Measurements from ENCODE around the gene TOM1L2. TPM values are rescaled to one million over a fixed set of nuclear protein-coding genes. Genes with fewer than 3 reads are reported as not detected.

TOM1L2 gene
- total RNA-seq, 1 experiment from 2014 or later: 35.5 TPM

DNA sequence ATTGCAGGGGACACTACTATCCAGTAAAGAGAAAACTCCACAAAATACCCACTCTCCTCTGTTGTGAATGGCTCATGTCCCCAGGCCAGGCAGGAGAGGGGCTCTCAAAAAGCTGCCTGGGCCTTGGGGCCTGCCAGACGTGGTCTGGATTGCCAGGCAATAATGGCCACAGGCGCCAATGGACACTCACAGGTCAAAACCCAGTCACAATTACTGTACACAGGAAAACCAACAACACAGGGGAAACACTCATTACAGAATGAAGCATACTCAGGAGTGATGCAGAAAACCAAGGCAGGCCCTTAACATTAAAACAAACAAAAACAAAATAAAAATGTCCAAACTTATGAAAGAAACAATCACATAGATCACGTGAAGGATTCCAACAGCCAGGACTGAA, 100.3 kb downstream of the TOM1L2 start:
- Mint-ChIP-seq H3K4me3 (ENCODE audit: unreplicated experiment) (no peak overlapping the region), H3K27me3 (ENCODE audit: insufficient read depth, unreplicated experiment) (no peaks in the 10 kb centered on the region), H3K9me3 (ENCODE audit: unreplicated experiment) (no peaks in the 10 kb centered on the region), H3K27ac (ENCODE audit: unreplicated experiment) (no peak overlapping the region), H3K4me1 (ENCODE audit: low read depth, unreplicated experiment) (no peaks in the 10 kb centered on the region), H3K36me3 (ENCODE audit: insufficient read depth, unreplicated experiment) (peaks cover 1% of the 10 kb centered on the region)
- DNase-seq: no peak
- Histone ChIP-seq H3K27me3 (replicated peaks; ENCODE audit: control insufficient read depth, insufficient read depth, low read length) (no peaks in the 10 kb centered on the region), H3K4me3 (ENCODE audit: low read depth, low read length) (no peak overlapping the region), H3K9me3 (no peaks in the 10 kb centered on the region), H3K36me3 (ENCODE audit: control insufficient read depth, insufficient read depth, low read length) (no peaks in the 10 kb centered on the region; the same call in 1 of the 2 replicates), H3K4me1 (peaks cover 4% of the 10 kb centered on the region; the same call in 1 of the 2 replicates)
- intact Hi-C loops (cut with micrococcal nuclease; ENCODE audit: unreplicated experiment): loop anchor here (5.0 kb wide), 1 partner anchor 160 kb away; no protein-coding TSS in a partner anchor
- ChIA-PET POLR2A (no interaction called here), CTCF (interaction anchor here (2.2 kb wide), 1 partner anchor 47 kb away, joined by 9 read pairs; no protein-coding TSS in a partner anchor)
- TF ChIP-seq, protein P1, sequence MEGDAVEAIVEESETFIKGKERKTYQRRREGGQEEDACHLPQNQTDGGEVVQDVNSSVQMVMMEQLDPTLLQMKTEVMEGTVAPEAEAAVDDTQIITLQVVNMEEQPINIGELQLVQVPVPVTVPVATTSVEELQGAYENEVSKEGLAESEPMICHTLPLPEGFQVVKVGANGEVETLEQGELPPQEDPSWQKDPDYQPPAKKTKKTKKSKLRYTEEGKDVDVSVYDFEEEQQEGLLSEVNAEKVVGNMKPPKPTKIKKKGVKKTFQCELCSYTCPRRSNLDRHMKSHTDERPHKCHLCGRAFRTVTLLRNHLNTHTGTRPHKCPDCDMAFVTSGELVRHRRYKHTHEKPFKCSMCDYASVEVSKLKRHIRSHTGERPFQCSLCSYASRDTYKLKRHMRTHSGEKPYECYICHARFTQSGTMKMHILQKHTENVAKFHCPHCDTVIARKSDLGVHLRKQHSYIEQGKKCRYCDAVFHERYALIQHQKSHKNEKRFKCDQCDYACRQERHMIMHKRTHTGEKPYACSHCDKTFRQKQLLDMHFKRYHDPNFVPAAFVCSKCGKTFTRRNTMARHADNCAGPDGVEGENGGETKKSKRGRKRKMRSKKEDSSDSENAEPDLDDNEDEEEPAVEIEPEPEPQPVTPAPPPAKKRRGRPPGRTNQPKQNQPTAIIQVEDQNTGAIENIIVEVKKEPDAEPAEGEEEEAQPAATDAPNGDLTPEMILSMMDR (IDR thresholded peaks at IDR 0.05; ENCODE audit: insufficient read depth in 1 of 2, low read depth in 1 of 2, low read length in 1 of 2, severe bottlenecking in 1 of 2, unreplicated experiment in 1 of 2): no peak
- no TSS peak for BruUV-seq (replicated peaks)

DNA sequence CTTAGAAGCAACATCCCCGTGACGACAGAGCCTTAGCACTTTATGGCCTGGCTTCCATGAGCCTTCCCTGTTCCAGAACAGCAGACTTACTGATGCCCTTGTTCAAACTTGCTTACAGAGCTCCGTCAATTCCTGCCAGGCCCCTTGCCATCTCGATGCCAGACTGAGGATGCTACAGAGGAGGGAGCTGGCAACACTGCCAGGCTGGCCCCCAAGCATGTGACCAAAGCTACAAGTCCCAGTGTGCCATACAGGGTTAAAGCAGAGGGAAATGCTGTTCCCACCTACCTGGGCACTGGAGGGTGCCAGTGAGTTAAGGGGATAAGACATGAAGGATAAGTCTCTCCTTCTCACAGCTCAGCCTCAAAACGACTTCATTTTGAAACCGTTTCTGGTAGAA, 102.0 kb downstream of the TOM1L2 start:
- Histone ChIP-seq H3K36me3 (ENCODE audit: control insufficient read depth, insufficient read depth, low read length) (no peaks in the 10 kb centered on the region; the same call in 1 of the 2 replicates), H3K27me3 (replicated peaks; ENCODE audit: control insufficient read depth, insufficient read depth, low read length) (no peaks in the 10 kb centered on the region), H3K4me3 (ENCODE audit: low read depth, low read length) (no peak overlapping the region), H3K9me3 (no peaks in the 10 kb centered on the region), H3K4me1 (peaks cover 4% of the 10 kb centered on the region; the same call in 1 of the 2 replicates)
- intact Hi-C loops (cut with micrococcal nuclease; ENCODE audit: unreplicated experiment): loop anchor here (5.0 kb wide), 1 partner anchor 162 kb away; no protein-coding TSS in a partner anchor
- H3K36me3 Mint-ChIP-seq (ENCODE audit: insufficient read depth, unreplicated experiment): no peaks in the 10 kb centered on the region
- no peak overlapping the region for H3K27ac Mint-ChIP-seq (ENCODE audit: unreplicated experiment)
- TF ChIP-seq, protein P1 (IDR thresholded peaks at IDR 0.05; ENCODE audit: insufficient read depth in 1 of 2, low read depth in 1 of 2, low read length in 1 of 2, severe bottlenecking in 1 of 2, unreplicated experiment in 1 of 2): no peak
- POLR2A ChIA-PET: no interaction called here
- H3K27me3 Mint-ChIP-seq (ENCODE audit: insufficient read depth, unreplicated experiment): no peaks in the 10 kb centered on the region
- no peaks in the 10 kb centered on the region for H3K9me3 Mint-ChIP-seq (ENCODE audit: unreplicated experiment)
- no peaks in the 10 kb centered on the region for H3K4me1 Mint-ChIP-seq (ENCODE audit: low read depth, unreplicated experiment)
- no peak overlapping the region for H3K4me3 Mint-ChIP-seq (ENCODE audit: unreplicated experiment)
- no peak for DNase-seq
- BruUV-seq (replicated peaks): no TSS peak
- CTCF ChIA-PET: interaction anchor here (2.2 kb wide), 1 partner anchor 49 kb away, joined by 9 read pairs; no protein-coding TSS in a partner anchor

DNA sequence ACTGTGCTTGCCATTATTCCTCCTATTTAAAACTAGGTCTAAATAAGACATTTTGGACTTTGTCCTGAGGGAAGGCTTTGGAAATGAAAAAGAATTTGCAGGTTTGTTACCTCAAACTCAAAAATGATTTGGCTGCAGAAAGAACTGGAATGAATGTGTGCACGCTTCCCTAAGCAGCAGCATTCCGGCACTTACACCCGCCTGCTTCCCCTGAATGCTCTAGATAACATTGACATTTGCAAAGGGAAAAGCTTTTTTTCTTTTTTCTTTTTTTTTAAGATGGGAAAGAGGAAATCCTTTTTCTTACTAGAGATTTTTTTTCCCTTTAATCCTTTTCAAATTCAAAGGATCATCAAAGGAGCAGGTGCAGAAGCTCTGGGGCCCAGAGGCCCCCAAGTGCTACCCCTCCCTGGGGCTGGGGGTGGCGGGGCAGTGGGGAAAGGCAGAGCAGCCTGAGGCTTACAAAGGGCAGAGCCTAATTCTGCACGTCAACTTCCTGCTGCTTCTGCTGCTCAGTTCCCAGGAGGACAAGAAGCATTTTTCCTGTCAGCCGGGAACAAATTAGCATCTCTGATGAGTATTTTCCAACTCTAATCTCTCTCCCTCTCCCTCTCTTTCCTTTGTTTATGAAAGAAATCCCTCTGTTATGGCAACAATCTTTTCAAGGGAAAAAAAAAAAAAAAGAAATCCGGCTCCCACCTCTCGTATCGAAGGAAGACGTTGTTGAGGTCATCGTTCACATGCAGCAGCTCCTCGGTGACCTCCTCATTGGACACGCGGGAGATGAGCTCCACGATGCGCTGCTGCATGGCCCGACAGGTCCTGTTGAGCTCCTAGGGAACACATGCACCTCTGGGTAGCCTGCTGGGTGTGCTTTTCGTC, 103.3 kb downstream of the TOM1L2 start:
- H3K27me3 Mint-ChIP-seq (ENCODE audit: insufficient read depth, unreplicated experiment): no peaks in the 10 kb centered on the region
- H3K36me3 Mint-ChIP-seq (ENCODE audit: insufficient read depth, unreplicated experiment): no peaks in the 10 kb centered on the region
- TF ChIP-seq, protein P1 (IDR thresholded peaks at IDR 0.05; ENCODE audit: insufficient read depth in 1 of 2, low read depth in 1 of 2, low read length in 1 of 2, severe bottlenecking in 1 of 2, unreplicated experiment in 1 of 2): no peak
- Histone ChIP-seq H3K4me3 (ENCODE audit: low read depth, low read length) (no peak overlapping the region), H3K9me3 (no peaks in the 10 kb centered on the region), H3K4me1 (peaks cover 4% of the 10 kb centered on the region; the same call in 1 of the 2 replicates), H3K27me3 (replicated peaks; ENCODE audit: control insufficient read depth, insufficient read depth, low read length) (no peaks in the 10 kb centered on the region), H3K36me3 (ENCODE audit: control insufficient read depth, insufficient read depth, low read length) (no peaks in the 10 kb centered on the region; the same call in 1 of the 2 replicates)
- H3K9me3 Mint-ChIP-seq (ENCODE audit: unreplicated experiment): no peaks in the 10 kb centered on the region
- POLR2A ChIA-PET: no interaction called here
- intact Hi-C loops (cut with micrococcal nuclease; ENCODE audit: unreplicated experiment): no loop called here
- BruUV-seq (replicated peaks): no TSS peak
- no peak for DNase-seq
- H3K4me3 Mint-ChIP-seq (ENCODE audit: unreplicated experiment): no peak overlapping the region
- CTCF ChIA-PET: no interaction called here
- no peak overlapping the region for H3K27ac Mint-ChIP-seq (ENCODE audit: unreplicated experiment)
- H3K4me1 Mint-ChIP-seq (ENCODE audit: low read depth, unreplicated experiment): no peaks in the 10 kb centered on the region
